Mucosa of descending colon (tissue), 3 donors: ENCODE measurements around the gene CXCL8. TPM values are rescaled to one million over a fixed set of nuclear protein-coding genes. Genes with fewer than 3 reads are reported as not detected.

ENCODE experiments used
- ATAC-seq: fragments of 200-7000 bp; cut with Tn5 transposase; one replicate; pipeline ENCODE4 v1.9.1; 2020; ENCODE audit warnings: mild to moderate bottlenecking, moderate library complexity
- DNase-seq, 3 donors: peaks; one replicate each; pipeline ENCODE4 v3.0.0-alpha.2; 2020
- H3K36me3 ChIP-seq: fragments of 200-600 bp; one replicate; pipeline ENCODE4 v1.8.0; 2021; ENCODE audit warnings: low read depth, mild to moderate bottlenecking
- H3K4me1 ChIP-seq: fragments of 200-600 bp; one replicate; pipeline ENCODE4 v1.8.0; 2021; ENCODE audit warnings: low read depth, mild to moderate bottlenecking
- H3K4me3 ChIP-seq: fragments of 200-600 bp; one replicate; pipeline ENCODE4 v1.8.0; 2021; ENCODE audit warnings: mild to moderate bottlenecking
- H3K9me3 ChIP-seq: fragments of 200-600 bp; one replicate; pipeline ENCODE4 v1.8.0; 2021; ENCODE audit warnings: mild to moderate bottlenecking
- CTCF ChIP-seq: fragments of 200-600 bp; IDR thresholded peaks from one replicate; pipeline ENCODE4 v1.8.0; 2022; ENCODE audit warnings: antibody characterized with exemption, mild to moderate bottlenecking
- intact Hi-C, 2 donors: fragments of 100-400 bp; cut with DNase I in 1 of 2; cut with micrococcal nuclease in 1 of 2; formaldehyde crosslinking; loops; one replicate each; pipeline versions ENCODE4 v1.11.0 to v1.11.1; 2022; cut with DNase I, micrococcal nuclease
- total RNA-seq, 3 donors: library from RNA; stranded (reverse); fragmentation: NEBNext Ultra II Directional in 2 of 3; extraction: Animal tissue kit (Norgen Biotek cat#: 25700) in 2 of 3; gene quantifications; one replicate each; pipeline versions ENCODE4 v1.2.1 to v1.2.4, GENCODE V29; 2021 to 2023
- donor health status: DM: no; HTN: no; CAD: no; lungs with moderate emphysema.
- donor health status: DM: no; HTN: no; CAD: no.
- donor health status: DM: no; HTN: yes; CAD: no.

CXCL8 gene
- total RNA-seq, 3 donors from 2014 or later: 0.73 to 44.6 (median 0.78) TPM

- intact Hi-C loops: no loop called here
- H3K4me3 ChIP-seq: no peak overlapping the region
- H3K9me3 ChIP-seq: no peaks in the 10 kb centered on the region
- TF ChIP-seq CTCF: no peak
- DNase-seq (no peak), ATAC-seq (no peak)
- H3K4me1 ChIP-seq: no peaks in the 10 kb centered on the region
- no peaks in the 10 kb centered on the region for H3K36me3 ChIP-seq
Observed at GRCh38 chr4:73709451-73710033, 30.8 kb upstream of the CXCL8 start.

GRCh38 chr4:73710094-73710493, 30.3 kb upstream of the CXCL8 start:
- no peaks in the 10 kb centered on the region for H3K36me3 ChIP-seq
- H3K4me3 ChIP-seq: no peak overlapping the region
- no peaks in the 10 kb centered on the region for H3K4me1 ChIP-seq
- no peaks in the 10 kb centered on the region for H3K9me3 ChIP-seq
- TF ChIP-seq CTCF: no peak
- intact Hi-C loops: no loop called here
- DNase-seq (no peak), ATAC-seq (no peak)

GRCh38 chr4:73711989-73712388, 28.4 kb upstream of the CXCL8 start:
- H3K4me3 ChIP-seq: no peak overlapping the region
- H3K4me1 ChIP-seq: no peaks in the 10 kb centered on the region
- no peak for DNase-seq
- intact Hi-C loops: no loop called here
- H3K36me3 ChIP-seq: no peaks in the 10 kb centered on the region
- TF ChIP-seq CTCF: no peak
- H3K9me3 ChIP-seq: no peaks in the 10 kb centered on the region
- no peak for ATAC-seq

- Histone ChIP-seq H3K36me3 (no peaks in the 10 kb centered on the region), H3K4me3 (no peak overlapping the region), H3K9me3 (no peaks in the 10 kb centered on the region), H3K4me1 (no peaks in the 10 kb centered on the region)
- ATAC-seq (no peak), DNase-seq (no peak)
- no peak for TF ChIP-seq CTCF
- intact Hi-C loops: no loop called here
Observed at GRCh38 chr4:73713650-73714049, 26.7 kb upstream of the CXCL8 start.

GRCh38 chr4:73714647-73715046, 25.7 kb upstream of the CXCL8 start:
- intact Hi-C loops: no loop called here
- Histone ChIP-seq H3K4me1 (no peaks in the 10 kb centered on the region), H3K36me3 (no peaks in the 10 kb centered on the region), H3K4me3 (no peak overlapping the region), H3K9me3 (no peaks in the 10 kb centered on the region)
- ATAC-seq (no peak), DNase-seq (no peak)
- no peak for TF ChIP-seq CTCF

- no peaks in the 10 kb centered on the region for H3K9me3 ChIP-seq
- no peak overlapping the region for H3K4me3 ChIP-seq
- TF ChIP-seq CTCF: no peak
Observed at GRCh38 chr4:73715659-73716058, 24.7 kb upstream of the CXCL8 start.

More at GRCh38 chr4:73715659-73716058, 24.7 kb upstream of the CXCL8 start:
- DNase-seq (no peak), ATAC-seq (no peak)
- intact Hi-C loops: no loop called here
- H3K4me1 ChIP-seq: no peaks in the 10 kb centered on the region
- no peaks in the 10 kb centered on the region for H3K36me3 ChIP-seq
